LNCAP (cell line): Measurements from ENCODE around the gene RCOR3.

Experiments
- CTCF ChIP-seq: fragments of 450-650 bp; IDR thresholded peaks from 2 replicates; pipeline ENCODE4 v1.5.1; 2017; ENCODE audit warnings: mild to moderate bottlenecking

RCOR3 gene

GRCh38 chr1:211282023-211282373, 22.8 kb downstream of the RCOR3 start:
- TF ChIP-seq CTCF, result no peak

- TF ChIP-seq CTCF, result no peak
Observed at GRCh38 chr1:211285196-211285595, 26.0 kb downstream of the RCOR3 start.

- TF ChIP-seq CTCF, result no peak
Observed at GRCh38 chr1:211287218-211287617, 28.1 kb downstream of the RCOR3 start.

- TF ChIP-seq CTCF, result no peak
Observed at GRCh38 chr1:211292411-211292810, 33.2 kb downstream of the RCOR3 start.

GRCh38 chr1:211296396-211296795, 37.2 kb downstream of the RCOR3 start:
- TF ChIP-seq CTCF, result no peak

GRCh38 chr1:211305044-211305443, 45.9 kb downstream of the RCOR3 start:
- no peak for TF ChIP-seq CTCF

GRCh38 chr1:211309617-211310016, 50.5 kb downstream of the RCOR3 start:
- TF ChIP-seq CTCF, result no peak

GRCh38 chr1:211313392-211313791, 54.2 kb downstream of the RCOR3 start:
- no peak for TF ChIP-seq CTCF
